NB4 (cell line): ENCODE data around the gene UCK2.
A peak's percentile ranks its signal among the peaks of the same experiment; 100 is the strongest.
"Not testable (repeated sequence)": the region's sequence is repeated elsewhere in the genome, so short reads cannot be mapped to it uniquely, and the experiment has no call there.

Experiments
- DNase-seq: peaks from one replicate; pipeline ENCODE4 v3.0.0; 2010; ENCODE audit warnings: low read depth
- H3K4me3 ChIP-seq: one replicate; pipeline ENCODE4 v1.5.1; 2011; ENCODE audit warnings: mild to moderate bottlenecking, low read depth, low read length, moderate library complexity
- MYC ChIP-seq: IDR thresholded peaks from 2 replicates; pipeline ENCODE4 v1.6.1; 2011; ENCODE audit warnings: low read depth, low read length
- POLR2A ChIP-seq: IDR thresholded peaks from 2 replicates; pipeline ENCODE4 v1.6.1; 2011; ENCODE audit warnings: mild to moderate bottlenecking; ENCODE audit not compliant: insufficient read length; ENCODE audit errors: extremely low read depth
- TF ChIP-seq, protein P1 (sequence below): IDR thresholded peaks from 2 replicates; pipeline ENCODE4 v1.6.1; 2011; ENCODE audit warnings: low read depth, low read length
- TF ChIP-seq, protein P2 (sequence below): IDR thresholded peaks from one replicate; pipeline ENCODE4 v1.5.1; 2012; ENCODE audit warnings: low read depth, low read length

The UCK2 gene

GRCh38 chr1:165827268-165828102, at the start of gene UCK2:
Gene UCK2, plus strand, starts transcription at chr1:165827614. Its CDS starts 220 bp downstream, at chr1:165827834.
- DNase-seq, result peak; percentile 88
- TF ChIP-seq, protein P1, sequence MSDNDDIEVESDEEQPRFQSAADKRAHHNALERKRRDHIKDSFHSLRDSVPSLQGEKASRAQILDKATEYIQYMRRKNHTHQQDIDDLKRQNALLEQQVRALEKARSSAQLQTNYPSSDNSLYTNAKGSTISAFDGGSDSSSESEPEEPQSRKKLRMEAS, result peak; percentile 55
- peak; percentile 49 for TF ChIP-seq POLR2A
- TF ChIP-seq, protein P2, sequence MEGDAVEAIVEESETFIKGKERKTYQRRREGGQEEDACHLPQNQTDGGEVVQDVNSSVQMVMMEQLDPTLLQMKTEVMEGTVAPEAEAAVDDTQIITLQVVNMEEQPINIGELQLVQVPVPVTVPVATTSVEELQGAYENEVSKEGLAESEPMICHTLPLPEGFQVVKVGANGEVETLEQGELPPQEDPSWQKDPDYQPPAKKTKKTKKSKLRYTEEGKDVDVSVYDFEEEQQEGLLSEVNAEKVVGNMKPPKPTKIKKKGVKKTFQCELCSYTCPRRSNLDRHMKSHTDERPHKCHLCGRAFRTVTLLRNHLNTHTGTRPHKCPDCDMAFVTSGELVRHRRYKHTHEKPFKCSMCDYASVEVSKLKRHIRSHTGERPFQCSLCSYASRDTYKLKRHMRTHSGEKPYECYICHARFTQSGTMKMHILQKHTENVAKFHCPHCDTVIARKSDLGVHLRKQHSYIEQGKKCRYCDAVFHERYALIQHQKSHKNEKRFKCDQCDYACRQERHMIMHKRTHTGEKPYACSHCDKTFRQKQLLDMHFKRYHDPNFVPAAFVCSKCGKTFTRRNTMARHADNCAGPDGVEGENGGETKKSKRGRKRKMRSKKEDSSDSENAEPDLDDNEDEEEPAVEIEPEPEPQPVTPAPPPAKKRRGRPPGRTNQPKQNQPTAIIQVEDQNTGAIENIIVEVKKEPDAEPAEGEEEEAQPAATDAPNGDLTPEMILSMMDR, result no peak
- no peak; the same call in none of the 2 replicates for TF ChIP-seq MYC
- H3K4me3 ChIP-seq, result peak within 1 kb of the TSS; percentile 98

DNA sequence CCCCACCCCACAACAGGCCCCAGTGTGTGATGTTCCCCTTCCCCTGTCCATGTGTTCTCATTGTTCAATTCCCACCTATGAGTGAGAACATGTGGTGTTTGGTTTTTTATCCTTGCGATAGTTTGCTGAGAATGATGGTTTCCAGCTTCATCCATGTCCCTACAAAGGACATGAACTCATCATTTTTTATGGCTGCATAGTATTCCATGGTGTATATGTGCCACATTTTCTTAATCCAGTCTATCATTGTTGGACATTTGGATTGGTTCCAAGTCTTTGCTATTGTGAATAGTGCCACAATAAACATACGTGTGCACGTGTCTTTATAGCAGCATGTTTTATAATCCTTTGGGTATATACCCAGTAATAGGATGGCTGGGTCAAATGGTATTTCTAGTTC, 49.2 kb upstream of the UCK2 start:
- DNase-seq, H3K4me3 ChIP-seq: not testable (repeated sequence)

GRCh38 chr1:165783519-165783918, 43.9 kb upstream of the UCK2 start:
- not testable (repeated sequence) for H3K4me3 ChIP-seq, DNase-seq

DNA sequence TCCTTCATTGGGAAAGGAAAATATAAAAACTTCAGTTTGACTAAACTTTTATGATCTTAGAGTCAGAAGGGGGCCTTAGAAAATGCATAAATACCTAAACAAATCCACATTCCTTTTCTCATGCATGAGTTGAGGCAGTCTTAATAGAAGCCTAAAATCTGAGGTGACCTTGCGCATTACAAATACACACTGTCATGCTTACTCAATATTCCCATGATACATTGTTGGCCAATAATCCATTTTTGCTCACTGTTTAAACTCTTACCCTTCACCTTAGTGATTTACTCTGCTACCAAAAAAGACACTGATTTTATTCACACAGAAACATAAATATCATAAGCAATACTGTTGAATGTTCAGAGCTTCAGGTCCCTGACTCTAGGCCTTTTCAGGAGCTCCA, 39.7 kb upstream of the UCK2 start:
- no peak for DNase-seq
- TF ChIP-seq, protein P1, result no peak
- no peak for TF ChIP-seq POLR2A
- TF ChIP-seq, protein P2, result no peak
- no peak for TF ChIP-seq MYC
- H3K4me3 ChIP-seq, result no peak overlapping the region

DNA sequence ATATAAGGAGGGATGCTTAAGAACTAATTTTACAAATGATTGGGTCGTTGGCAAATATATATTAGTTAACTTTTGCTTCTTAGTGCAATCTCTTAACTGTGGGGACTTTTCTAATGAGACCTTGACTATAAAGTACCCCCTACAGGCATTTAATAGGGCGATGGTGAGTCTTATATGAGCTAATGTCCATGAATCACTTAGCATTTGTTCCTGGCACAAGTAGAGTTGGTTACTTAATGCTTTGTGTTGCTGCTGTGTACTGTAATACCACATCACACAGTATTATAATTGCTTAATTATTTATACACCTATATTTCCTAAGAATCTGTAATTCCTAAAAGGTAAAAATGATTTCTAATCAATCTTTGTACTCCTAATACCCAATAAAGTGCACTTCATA, 33.5 kb upstream of the UCK2 start:
- DNase-seq, result no peak

GRCh38 chr1:165795894-165796293, 31.5 kb upstream of the UCK2 start:
- no peak overlapping the region for H3K4me3 ChIP-seq
- DNase-seq, result no peak
- no peak for TF ChIP-seq POLR2A
- TF ChIP-seq MYC, result no peak
- TF ChIP-seq, protein P2, result no peak
- TF ChIP-seq, protein P1, result no peak

More for the DNA sequence above, 33.5 kb upstream of the UCK2 start:
- H3K4me3 ChIP-seq, result no peak overlapping the region
- TF ChIP-seq, protein P2, result no peak
- TF ChIP-seq MYC (no peak), POLR2A (no peak)
- TF ChIP-seq, protein P1, result no peak

GRCh38 chr1:165799387-165799786, 28.0 kb upstream of the UCK2 start:
- H3K4me3 ChIP-seq, result no peak overlapping the region
- TF ChIP-seq MYC (no peak), POLR2A (no peak)
- TF ChIP-seq, protein P1, result no peak
- TF ChIP-seq, protein P2, result no peak
- no peak for DNase-seq

DNA sequence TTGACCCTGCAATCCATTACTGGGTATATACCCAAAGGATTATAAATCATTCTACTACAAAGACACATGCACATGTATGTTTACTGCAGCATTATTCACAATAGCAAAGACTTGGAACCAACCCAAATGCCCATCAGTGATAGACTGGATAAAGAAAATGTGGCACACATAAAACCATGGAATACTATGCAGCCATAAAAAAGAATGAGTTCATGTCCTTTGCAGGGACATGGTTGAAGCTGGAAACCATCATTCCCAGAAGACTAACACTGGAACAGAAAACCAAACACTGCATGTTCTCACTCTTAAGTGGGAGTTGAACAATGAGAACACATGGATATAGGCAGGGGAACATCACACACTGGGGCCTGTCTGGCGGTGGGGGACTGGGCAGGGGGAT, 22.9 kb upstream of the UCK2 start:
- not testable (repeated sequence) for DNase-seq, H3K4me3 ChIP-seq
